ENCODE results near the gene PIGL. TPM values are rescaled to one million over a fixed set of nuclear protein-coding genes. Genes with fewer than 3 reads are reported as not detected.

Gene PIGL
- total RNA-seq, 1 experiment from 2014 or later = 17.0 TPM

- DNase-seq (ENCODE audit: low spot score) = no peak
Observed at GRCh38 chr17:16273929-16274339, 56.9 kb downstream of the PIGL start.

- DNase-seq (ENCODE audit: low spot score) = no peak
Observed at GRCh38 chr17:16275024-16275423, 58.0 kb downstream of the PIGL start.

- DNase-seq (ENCODE audit: low spot score) = no peak
Observed at GRCh38 chr17:16277163-16277562, 60.2 kb downstream of the PIGL start.

- DNase-seq (ENCODE audit: low spot score) = no peak
Observed at GRCh38 chr17:16281351-16281750, 64.3 kb downstream of the PIGL start.

- DNase-seq (ENCODE audit: low spot score) = no peak
Observed at GRCh38 chr17:16282522-16282921, 65.5 kb downstream of the PIGL start.

GRCh38 chr17:16283705-16284104, 66.7 kb downstream of the PIGL start:
- DNase-seq (ENCODE audit: low spot score) = no peak

GRCh38 chr17:16285646-16286008, 68.6 kb downstream of the PIGL start:
- no peak for DNase-seq (ENCODE audit: low spot score)

GRCh38 chr17:16286009-16286946, 69.3 kb downstream of the PIGL start:
- peak; percentile 95 for DNase-seq (ENCODE audit: low spot score)

- DNase-seq (ENCODE audit: low spot score) = no peak
Observed at GRCh38 chr17:16286947-16287562, 70.0 kb downstream of the PIGL start.

GRCh38 chr17:16287563-16288027, 70.6 kb downstream of the PIGL start:
- DNase-seq (ENCODE audit: low spot score) = peak; percentile 56

- no peak for DNase-seq (ENCODE audit: low spot score)
Observed at GRCh38 chr17:16288860-16289571, 72.0 kb downstream of the PIGL start.

- peak; percentile 29 for DNase-seq (ENCODE audit: low spot score)
Observed at GRCh38 chr17:16293931-16294330, 76.9 kb downstream of the PIGL start.

GRCh38 chr17:16294560-16294959, 77.5 kb downstream of the PIGL start:
- peak; percentile 40 for DNase-seq (ENCODE audit: low spot score)

GRCh38 chr17:16296072-16296471, 79.1 kb downstream of the PIGL start:
- DNase-seq (ENCODE audit: low spot score) = peak; percentile 17

- no peak for DNase-seq (ENCODE audit: low spot score)
Observed at GRCh38 chr17:16297367-16298139, 80.5 kb downstream of the PIGL start.

GRCh38 chr17:16298140-16298662, 81.2 kb downstream of the PIGL start:
- DNase-seq (ENCODE audit: low spot score) = no peak

- no peak for DNase-seq (ENCODE audit: low spot score)
Observed at GRCh38 chr17:16300554-16300953, 83.5 kb downstream of the PIGL start.

- DNase-seq (ENCODE audit: low spot score) = no peak
Observed at GRCh38 chr17:16301963-16302855, 85.2 kb downstream of the PIGL start.

- no peak for DNase-seq (ENCODE audit: low spot score)
Observed at GRCh38 chr17:16302856-16303255, 85.8 kb downstream of the PIGL start.

GRCh38 chr17:16304830-16305229, 87.8 kb downstream of the PIGL start:
- peak; percentile 41 for DNase-seq (ENCODE audit: low spot score)
